PC-3 (cell line): ENCODE measurements around the gene TPR.

ENCODE experiments used
- EZH2 ChIP-seq: fragments of 300-600 bp; sonication (generic); IDR thresholded peaks from one replicate; pipeline ENCODE4 v1.6.1; 2017; ENCODE audit warnings: antibody characterized with exemption, mild to moderate bottlenecking, low read length; ENCODE audit not compliant: unreplicated experiment
- EZH2phosphoT487 ChIP-seq: fragments of 300-600 bp; sonication (generic); IDR thresholded peaks from 2 replicates; pipeline ENCODE4 v1.6.1; 2018; ENCODE audit warnings: mild to moderate bottlenecking, antibody characterized with exemption, low read length, borderline replicate concordance
- TF ChIP-seq, protein P1 (sequence below): fragments of 300-600 bp; sonication (generic); conservative IDR thresholded peaks from 2 replicates; pipeline ENCODE4 v1.5.1; 2017; ENCODE audit warnings: antibody characterized with exemption, low read depth, mild to moderate bottlenecking, low read length

DNA sequence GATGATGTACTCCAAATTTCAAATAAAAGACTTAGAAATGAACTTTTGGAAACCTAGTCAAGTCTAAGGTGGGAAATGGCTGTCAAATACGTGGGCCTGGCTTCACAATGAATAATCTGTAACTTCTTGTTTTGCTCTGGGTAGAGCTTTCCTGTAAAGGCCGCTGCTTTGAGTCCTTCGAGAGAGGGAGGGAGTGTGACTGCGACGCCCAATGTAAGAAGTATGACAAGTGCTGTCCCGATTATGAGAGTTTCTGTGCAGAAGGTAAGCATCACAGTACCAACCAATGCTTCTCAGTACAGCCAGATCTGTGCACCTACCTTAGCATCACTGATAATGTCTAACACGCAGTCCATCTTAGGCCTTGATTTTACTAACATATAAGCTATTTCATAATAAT lies 73.6 kb downstream of the TPR start:
- TF ChIP-seq, protein P1, sequence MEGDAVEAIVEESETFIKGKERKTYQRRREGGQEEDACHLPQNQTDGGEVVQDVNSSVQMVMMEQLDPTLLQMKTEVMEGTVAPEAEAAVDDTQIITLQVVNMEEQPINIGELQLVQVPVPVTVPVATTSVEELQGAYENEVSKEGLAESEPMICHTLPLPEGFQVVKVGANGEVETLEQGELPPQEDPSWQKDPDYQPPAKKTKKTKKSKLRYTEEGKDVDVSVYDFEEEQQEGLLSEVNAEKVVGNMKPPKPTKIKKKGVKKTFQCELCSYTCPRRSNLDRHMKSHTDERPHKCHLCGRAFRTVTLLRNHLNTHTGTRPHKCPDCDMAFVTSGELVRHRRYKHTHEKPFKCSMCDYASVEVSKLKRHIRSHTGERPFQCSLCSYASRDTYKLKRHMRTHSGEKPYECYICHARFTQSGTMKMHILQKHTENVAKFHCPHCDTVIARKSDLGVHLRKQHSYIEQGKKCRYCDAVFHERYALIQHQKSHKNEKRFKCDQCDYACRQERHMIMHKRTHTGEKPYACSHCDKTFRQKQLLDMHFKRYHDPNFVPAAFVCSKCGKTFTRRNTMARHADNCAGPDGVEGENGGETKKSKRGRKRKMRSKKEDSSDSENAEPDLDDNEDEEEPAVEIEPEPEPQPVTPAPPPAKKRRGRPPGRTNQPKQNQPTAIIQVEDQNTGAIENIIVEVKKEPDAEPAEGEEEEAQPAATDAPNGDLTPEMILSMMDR: no peak
- TF ChIP-seq EZH2: no peak
- TF ChIP-seq EZH2phosphoT487: no peak
